Sigmoid colon (tissue), 3 donors: ENCODE measurements around the gene NTM.

ENCODE experiments used
- CTCF ChIP-seq, 4 experiments: fragments of 450-650 bp in 3 of 4; fragments of 200-600 bp in 1 of 4; IDR thresholded peaks; one replicate each; pipeline ENCODE4 v1.5.1; 2016 to 2019; ENCODE audit warnings: antibody characterized with exemption in 4 of 4, mild to moderate bottlenecking in 3 of 4, moderate library complexity in 2 of 4
- POLR2A ChIP-seq, 2 donors: fragments of 450-650 bp; IDR thresholded peaks; one replicate each; pipeline ENCODE4 v1.6.1; 2016; ENCODE audit warnings: antibody characterized with exemption in 2 of 2, mild to moderate bottlenecking in 2 of 2, moderate library complexity in 2 of 2

- no peak for TF ChIP-seq CTCF (IDR thresholded peaks at IDR 0.05)
- TF ChIP-seq POLR2A (IDR thresholded peaks at IDR 0.05): no peak
Measured at GRCh38 chr11:131409345-131409744, 38.9 kb downstream of the NTM start.
